ENCODE data around the gene PDZD2.
"Not testable (repeated sequence)": the region's sequence is repeated elsewhere in the genome, so short reads cannot be mapped to it uniquely, and the experiment has no call there.

Gene PDZD2

GRCh38 chr5:31761877-31762276, 122.9 kb downstream of the PDZD2 start:
- Histone ChIP-seq H3K27me3 (ENCODE audit: insufficient read depth, poor library complexity, severe bottlenecking) (no peaks in the 10 kb centered on the region), H3K27ac (replicated peaks) (no peak overlapping the region), H3K4me3 (replicated peaks; ENCODE audit: insufficient read depth, low read length) (no peak overlapping the region)
- DNase-seq (ENCODE audit: low read depth in 1 of 2, low spot score in 1 of 2) = no peak
- no peak for TF ChIP-seq POLR2AphosphoS5 (IDR thresholded peaks at IDR 0.05; ENCODE audit: low read depth)
- no peak for TF ChIP-seq REST (IDR thresholded peaks at IDR 0.05; ENCODE audit: insufficient replicate concordance, low read depth)
- no peak for TF ChIP-seq GABPA (IDR thresholded peaks at IDR 0.05; ENCODE audit: low read depth)
- TF ChIP-seq, protein P1, sequence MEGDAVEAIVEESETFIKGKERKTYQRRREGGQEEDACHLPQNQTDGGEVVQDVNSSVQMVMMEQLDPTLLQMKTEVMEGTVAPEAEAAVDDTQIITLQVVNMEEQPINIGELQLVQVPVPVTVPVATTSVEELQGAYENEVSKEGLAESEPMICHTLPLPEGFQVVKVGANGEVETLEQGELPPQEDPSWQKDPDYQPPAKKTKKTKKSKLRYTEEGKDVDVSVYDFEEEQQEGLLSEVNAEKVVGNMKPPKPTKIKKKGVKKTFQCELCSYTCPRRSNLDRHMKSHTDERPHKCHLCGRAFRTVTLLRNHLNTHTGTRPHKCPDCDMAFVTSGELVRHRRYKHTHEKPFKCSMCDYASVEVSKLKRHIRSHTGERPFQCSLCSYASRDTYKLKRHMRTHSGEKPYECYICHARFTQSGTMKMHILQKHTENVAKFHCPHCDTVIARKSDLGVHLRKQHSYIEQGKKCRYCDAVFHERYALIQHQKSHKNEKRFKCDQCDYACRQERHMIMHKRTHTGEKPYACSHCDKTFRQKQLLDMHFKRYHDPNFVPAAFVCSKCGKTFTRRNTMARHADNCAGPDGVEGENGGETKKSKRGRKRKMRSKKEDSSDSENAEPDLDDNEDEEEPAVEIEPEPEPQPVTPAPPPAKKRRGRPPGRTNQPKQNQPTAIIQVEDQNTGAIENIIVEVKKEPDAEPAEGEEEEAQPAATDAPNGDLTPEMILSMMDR (IDR thresholded peaks at IDR 0.05; ENCODE audit: insufficient read depth, low read length) = no peak
- TF ChIP-seq SPI1 (IDR thresholded peaks at IDR 0.05; ENCODE audit: borderline replicate concordance, low read depth) = no peak

DNA sequence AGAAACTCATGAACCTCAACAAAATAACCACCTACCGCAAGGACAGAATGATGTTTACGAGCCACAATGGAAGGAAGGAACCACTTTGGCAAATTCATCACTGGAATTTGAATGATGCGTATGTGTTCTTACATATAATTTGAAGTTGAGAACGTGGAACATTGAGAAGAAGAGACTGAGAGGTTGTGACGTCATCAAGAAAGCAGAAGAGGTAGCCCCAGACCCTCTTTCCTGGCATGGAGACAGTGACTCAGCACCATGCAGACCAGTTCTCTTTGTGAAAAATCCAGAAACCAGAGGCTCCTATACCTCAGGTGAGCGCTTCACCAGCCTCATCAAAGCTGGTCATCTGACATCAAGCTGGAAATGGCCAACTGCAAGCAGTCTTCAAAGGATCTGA, 124.5 kb downstream of the PDZD2 start:
- Histone ChIP-seq H3K4me3 (replicated peaks; ENCODE audit: insufficient read depth, low read length) (no peak overlapping the region), H3K27me3 (ENCODE audit: insufficient read depth, poor library complexity, severe bottlenecking) (no peaks in the 10 kb centered on the region), H3K27ac (replicated peaks) (no peak overlapping the region)
- DNase-seq (ENCODE audit: low read depth in 1 of 2, low spot score in 1 of 2) = no peak
- TF ChIP-seq REST (IDR thresholded peaks at IDR 0.05; ENCODE audit: insufficient replicate concordance, low read depth) = no peak

- H3K27ac ChIP-seq (replicated peaks); H3K27me3 ChIP-seq (ENCODE audit: insufficient read depth, poor library complexity, severe bottlenecking); DNase-seq (ENCODE audit: low read depth in 1 of 2, low spot score in 1 of 2); H3K4me3 ChIP-seq (replicated peaks; ENCODE audit: insufficient read depth, low read length): not testable (repeated sequence)
These were observed 125.8 kb downstream of the PDZD2 start for GRCh38 chr5:31764687-31765086.

- H3K4me3 ChIP-seq (replicated peaks; ENCODE audit: insufficient read depth, low read length) = no peak overlapping the region
- H3K27me3 ChIP-seq (ENCODE audit: insufficient read depth, poor library complexity, severe bottlenecking) = no peaks in the 10 kb centered on the region
- TF ChIP-seq GABPA (IDR thresholded peaks at IDR 0.05; ENCODE audit: low read depth) (no peak), SPI1 (IDR thresholded peaks at IDR 0.05; ENCODE audit: borderline replicate concordance, low read depth) (no peak; the same call in 1 of the 2 replicates), REST (IDR thresholded peaks at IDR 0.05; ENCODE audit: insufficient replicate concordance, low read depth) (no peak), POLR2AphosphoS5 (IDR thresholded peaks at IDR 0.05; ENCODE audit: low read depth) (no peak)
- TF ChIP-seq, protein P1 (IDR thresholded peaks at IDR 0.05; ENCODE audit: insufficient read depth, low read length) = no peak
- no peak for DNase-seq (ENCODE audit: low read depth in 1 of 2, low spot score in 1 of 2)
- no peak overlapping the region for H3K27ac ChIP-seq (replicated peaks)
These were observed 128.6 kb downstream of the PDZD2 start for GRCh38 chr5:31767335-31768031.

All from HL-60 (cell line).